Measurements from ENCODE around the gene GABRR3.

Gene GABRR3

GRCh38 chr3:98035208-98035607, at the start of gene GABRR3:
Gene GABRR3 (minus strand): TSS chr3:98035315. CDS start chr3:98034987, 328 bp downstream.
- DNase-seq = no peak

- no peak for DNase-seq
Observed at GRCh38 chr3:98073486-98073885, 38.4 kb upstream of the GABRR3 start.

- DNase-seq = no peak
Observed at GRCh38 chr3:98070840-98071239, 35.7 kb upstream of the GABRR3 start.

GRCh38 chr3:98068824-98069223, 33.7 kb upstream of the GABRR3 start:
- no peak for DNase-seq

- DNase-seq = no peak
Observed at GRCh38 chr3:98058244-98058960, 23.3 kb upstream of the GABRR3 start.

GRCh38 chr3:98057631-98058030, 22.5 kb upstream of the GABRR3 start:
- no peak for DNase-seq

- no peak for DNase-seq
Observed at GRCh38 chr3:98056035-98056434, 20.9 kb upstream of the GABRR3 start.

- DNase-seq = no peak
Observed at GRCh38 chr3:98049271-98049670, 14.2 kb upstream of the GABRR3 start.

GRCh38 chr3:98048586-98048985, 13.5 kb upstream of the GABRR3 start:
- DNase-seq = no peak

- DNase-seq = no peak
Observed at GRCh38 chr3:98041350-98041749, 6.2 kb upstream of the GABRR3 start.

- DNase-seq = peak; percentile 86
Observed at GRCh38 chr3:98039322-98040024, 4.4 kb upstream of the GABRR3 start.

GRCh38 chr3:98038876-98039275, 3.8 kb upstream of the GABRR3 start:
- DNase-seq = no peak

GRCh38 chr3:98038286-98038685, 3.2 kb upstream of the GABRR3 start:
- no peak for DNase-seq

- DNase-seq = no peak
Observed at GRCh38 chr3:98034486-98034885, 629 bp downstream of the GABRR3 start.

- no peak for DNase-seq
Observed at GRCh38 chr3:98034036-98034435, 1.1 kb downstream of the GABRR3 start.

- no peak for DNase-seq
Observed at GRCh38 chr3:98032904-98033303, 2.2 kb downstream of the GABRR3 start.

GRCh38 chr3:98032265-98032664, 2.9 kb downstream of the GABRR3 start:
- no peak for DNase-seq

- no peak for DNase-seq
Observed at GRCh38 chr3:98029083-98029482, 6.0 kb downstream of the GABRR3 start.

GRCh38 chr3:98027085-98027446, 8.0 kb downstream of the GABRR3 start:
- no peak for DNase-seq

- DNase-seq = no peak
Observed at GRCh38 chr3:98026425-98027084, 8.6 kb downstream of the GABRR3 start.

GRCh38 chr3:98025392-98025945, 9.6 kb downstream of the GABRR3 start:
- no peak for DNase-seq

GRCh38 chr3:98022978-98023820, 11.9 kb downstream of the GABRR3 start:
- DNase-seq = peak; percentile 99
